HEK293 (cell line): ENCODE results near the gene PRPF6.

Experiments
- TCF7L2 ChIP-seq: IDR thresholded peaks from 2 replicates; pipeline ENCODE4 v1.6.1; 2011; ENCODE audit warnings: low read depth, mild to moderate bottlenecking, inconsistent platforms, low read length, moderate library complexity, borderline replicate concordance
- ZNF354C ChIP-seq: fragments of 450-650 bp; formaldehyde crosslinking; IDR thresholded peaks from 2 replicates; pipeline ENCODE4 v1.5.1; 2016; ENCODE audit warnings: missing biosample characterization, missing genetic modification characterization, low read depth, borderline replicate concordance
- ZSCAN4 ChIP-seq: fragments of 450-650 bp; formaldehyde crosslinking; IDR thresholded peaks from 2 replicates; pipeline ENCODE4 v1.5.1; 2017; ENCODE audit warnings: missing biosample characterization, missing genetic modification characterization
- TF ChIP-seq, protein P1 (sequence below): fragments of 450-650 bp; formaldehyde crosslinking; IDR thresholded peaks from 2 replicates; pipeline ENCODE4 v1.5.1; 2016; ENCODE audit warnings: missing biosample characterization, missing genetic modification characterization

DNA sequence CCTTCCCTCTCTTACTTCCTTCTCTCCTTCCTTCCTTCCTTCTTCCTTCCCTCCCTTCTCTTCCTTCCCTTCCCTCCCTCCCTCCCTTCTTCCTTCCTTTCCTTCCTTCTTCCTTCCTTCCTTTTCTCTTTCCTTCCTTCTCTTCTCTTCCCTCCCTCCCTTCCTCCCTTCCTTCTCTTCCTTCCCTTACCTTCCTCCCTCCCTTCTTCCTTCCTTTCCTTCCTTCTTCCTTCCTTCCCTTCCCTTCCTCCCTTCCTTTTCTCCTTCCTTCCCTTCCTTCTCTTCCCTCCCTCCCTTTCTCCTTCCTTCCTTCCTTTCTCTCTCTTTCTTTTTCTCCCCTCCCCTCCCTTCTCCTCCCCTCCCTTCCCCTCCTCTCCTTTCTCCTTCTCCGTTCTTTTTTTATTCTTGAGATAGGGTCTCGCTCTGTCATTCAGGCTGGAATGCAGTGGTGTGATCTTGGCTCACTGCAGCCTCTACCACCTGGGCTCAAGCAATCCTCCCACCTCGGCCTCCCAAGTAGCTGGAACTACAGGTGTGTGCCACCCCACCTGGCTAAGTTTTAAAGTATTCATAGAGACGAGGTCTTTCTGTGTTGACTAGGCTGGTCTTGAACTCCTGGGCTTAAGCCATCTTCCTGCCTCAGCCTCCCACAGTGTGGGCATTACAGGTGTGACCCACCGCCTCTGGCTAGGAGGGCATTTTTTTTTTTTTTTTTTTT is 10.1 kb upstream of the PRPF6 start:
- TF ChIP-seq, protein P1, sequence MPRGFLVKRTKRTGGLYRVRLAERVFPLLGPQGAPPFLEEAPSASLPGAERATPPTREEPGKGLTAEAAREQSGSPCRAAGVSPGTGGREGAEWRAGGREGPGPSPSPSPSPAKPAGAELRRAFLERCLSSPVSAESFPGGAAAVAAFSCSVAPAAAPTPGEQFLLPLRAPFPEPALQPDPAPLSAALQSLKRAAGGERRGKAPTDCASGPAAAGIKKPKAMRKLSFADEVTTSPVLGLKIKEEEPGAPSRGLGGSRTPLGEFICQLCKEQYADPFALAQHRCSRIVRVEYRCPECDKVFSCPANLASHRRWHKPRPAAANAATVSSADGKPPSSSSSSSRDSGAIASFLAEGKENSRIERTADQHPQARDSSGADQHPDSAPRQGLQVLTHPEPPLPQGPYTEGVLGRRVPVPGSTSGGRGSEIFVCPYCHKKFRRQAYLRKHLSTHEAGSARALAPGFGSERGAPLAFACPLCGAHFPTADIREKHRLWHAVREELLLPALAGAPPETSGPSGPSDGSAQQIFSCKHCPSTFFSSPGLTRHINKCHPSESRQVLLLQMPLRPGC (tag by site-specific recombination), result no peak
- TF ChIP-seq TCF7L2 (no peak), ZSCAN4 (tag by site-specific recombination) (no peak), ZNF354C (tag by site-specific recombination) (no peak)
